ENCODE results near the gene ANO3.

Gene ANO3

DNA sequence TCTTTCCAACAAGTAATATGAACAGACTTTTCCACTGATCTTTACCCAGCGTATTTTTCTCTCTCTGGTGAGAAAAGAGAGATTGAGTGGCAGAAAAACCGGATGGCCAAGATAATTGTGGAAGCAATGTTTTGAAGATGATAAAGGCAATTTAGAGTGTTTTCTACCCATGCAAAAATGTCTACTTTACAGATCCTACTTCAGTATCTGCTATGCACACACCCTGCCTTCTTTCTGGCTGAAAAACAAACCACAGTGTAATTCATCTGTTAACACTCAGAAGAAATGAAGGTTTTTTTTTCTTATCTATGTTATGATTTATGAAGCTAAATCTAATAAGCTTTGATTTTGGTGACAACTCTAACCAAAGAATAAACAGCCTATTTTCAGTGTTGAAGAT, 333.1 kb downstream of the ANO3 start:
- no peaks in the 10 kb centered on the region for H3K36me3 ChIP-seq (ENCODE audit: insufficient read depth, low read length)
- no peak overlapping the region for H3K4me3 ChIP-seq (ENCODE audit: low read depth, low read length)
- no peak overlapping the region for H3K27ac ChIP-seq (ENCODE audit: low read depth, low read length)
- no peaks in the 10 kb centered on the region for H3K79me2 ChIP-seq (ENCODE audit: control insufficient read depth, insufficient read depth, low read length, unreplicated experiment)
- no peak overlapping the region for H2AFZ ChIP-seq (ENCODE audit: low read length, unreplicated experiment)
- no peaks in the 10 kb centered on the region for H3K4me1 ChIP-seq (ENCODE audit: control insufficient read depth, insufficient read depth, low read length, unreplicated experiment)
- H3K27me3 ChIP-seq (ENCODE audit: insufficient read depth, low read length): no peaks in the 10 kb centered on the region

DNA sequence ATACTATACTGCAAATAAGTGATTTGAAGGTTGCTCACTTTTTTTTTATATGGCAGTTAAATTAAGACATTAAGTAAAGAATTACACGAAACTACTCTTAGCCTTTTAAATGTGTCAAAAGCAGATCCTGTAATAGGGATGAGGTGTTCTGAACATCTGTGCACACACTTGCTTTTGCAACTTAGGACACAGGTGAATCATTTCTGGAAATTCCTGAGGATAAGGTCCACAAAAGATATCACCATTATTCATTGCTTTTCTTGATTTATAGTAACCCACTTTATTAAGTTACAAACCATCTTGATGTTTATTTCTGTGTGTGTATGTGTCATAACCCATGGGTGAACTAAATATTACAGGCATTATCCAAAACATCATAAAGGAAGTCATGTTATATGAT, 334.0 kb downstream of the ANO3 start:
- H3K36me3 ChIP-seq (ENCODE audit: insufficient read depth, low read length): no peaks in the 10 kb centered on the region
- no peaks in the 10 kb centered on the region for H3K79me2 ChIP-seq (ENCODE audit: control insufficient read depth, insufficient read depth, low read length, unreplicated experiment)
- no peak overlapping the region for H3K27ac ChIP-seq (ENCODE audit: low read depth, low read length)
- no peak overlapping the region for H2AFZ ChIP-seq (ENCODE audit: low read length, unreplicated experiment)
- no peak overlapping the region for H3K4me3 ChIP-seq (ENCODE audit: low read depth, low read length)
- no peaks in the 10 kb centered on the region for H3K4me1 ChIP-seq (ENCODE audit: control insufficient read depth, insufficient read depth, low read length, unreplicated experiment)
- no peaks in the 10 kb centered on the region for H3K27me3 ChIP-seq (ENCODE audit: insufficient read depth, low read length)

GRCh38 chr11:26675233-26675928, 343.5 kb downstream of the ANO3 start:
- H3K27me3 ChIP-seq (ENCODE audit: insufficient read depth, low read length): no peaks in the 10 kb centered on the region
- H3K4me3 ChIP-seq (ENCODE audit: low read depth, low read length): peak overlapping the region; percentile 52; the same call in 1 of the 2 replicates
- H2AFZ ChIP-seq (ENCODE audit: low read length, unreplicated experiment): peak overlapping the region; percentile 96

DNA sequence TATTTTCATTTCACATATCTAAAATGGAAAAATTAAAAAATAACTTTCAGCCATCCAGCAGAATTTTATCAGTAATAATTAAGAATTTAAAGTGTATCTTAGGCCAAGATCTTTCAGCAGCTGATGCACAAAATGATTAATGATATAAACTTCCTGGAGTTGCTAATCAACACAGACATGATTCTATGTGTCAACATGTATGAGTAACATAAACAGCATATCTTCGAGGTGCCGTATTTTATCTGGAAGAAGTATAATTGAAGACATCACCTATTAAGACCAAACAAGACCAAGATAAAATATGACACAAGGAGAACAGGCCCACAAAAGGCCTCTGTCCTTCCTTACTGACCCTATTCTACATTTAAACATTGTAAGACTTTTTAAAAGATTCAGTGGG, 344.7 kb downstream of the ANO3 start:
- peaks cover 6% of the 10 kb centered on the region for H3K4me1 ChIP-seq (ENCODE audit: control insufficient read depth, insufficient read depth, low read length, unreplicated experiment)
- no peaks in the 10 kb centered on the region for H3K27me3 ChIP-seq (ENCODE audit: insufficient read depth, low read length)
- H3K79me2 ChIP-seq (ENCODE audit: control insufficient read depth, insufficient read depth, low read length, unreplicated experiment): no peaks in the 10 kb centered on the region
- no peak overlapping the region for H3K27ac ChIP-seq (ENCODE audit: low read depth, low read length)
- H3K4me3 ChIP-seq (ENCODE audit: low read depth, low read length): no peak overlapping the region
- H3K36me3 ChIP-seq (ENCODE audit: insufficient read depth, low read length): no peaks in the 10 kb centered on the region
- no peak overlapping the region for H2AFZ ChIP-seq (ENCODE audit: low read length, unreplicated experiment)

More at GRCh38 chr11:26675233-26675928, 343.5 kb downstream of the ANO3 start:
- Histone ChIP-seq H3K79me2 (ENCODE audit: control insufficient read depth, insufficient read depth, low read length, unreplicated experiment) (no peaks in the 10 kb centered on the region), H3K27ac (ENCODE audit: low read depth, low read length) (no peak overlapping the region), H3K4me1 (ENCODE audit: control insufficient read depth, insufficient read depth, low read length, unreplicated experiment) (peaks cover 6% of the 10 kb centered on the region), H3K36me3 (ENCODE audit: insufficient read depth, low read length) (no peaks in the 10 kb centered on the region)

- Histone ChIP-seq H3K27ac (ENCODE audit: low read depth, low read length) (no peak overlapping the region), H3K27me3 (ENCODE audit: insufficient read depth, low read length) (no peaks in the 10 kb centered on the region), H3K4me3 (ENCODE audit: low read depth, low read length) (no peak overlapping the region), H3K4me1 (ENCODE audit: control insufficient read depth, insufficient read depth, low read length, unreplicated experiment) (peaks cover 6% of the 10 kb centered on the region), H2AFZ (ENCODE audit: low read length, unreplicated experiment) (no peak overlapping the region), H3K36me3 (ENCODE audit: insufficient read depth, low read length) (no peaks in the 10 kb centered on the region), H3K79me2 (ENCODE audit: control insufficient read depth, insufficient read depth, low read length, unreplicated experiment) (no peaks in the 10 kb centered on the region)
These were observed 345.6 kb downstream of the ANO3 start for GRCh38 chr11:26677566-26677965.

- H3K4me3 ChIP-seq (ENCODE audit: low read depth, low read length): no peak overlapping the region
- H3K27me3 ChIP-seq (ENCODE audit: insufficient read depth, low read length): no peaks in the 10 kb centered on the region
- no peak overlapping the region for H2AFZ ChIP-seq (ENCODE audit: low read length, unreplicated experiment)
- H3K79me2 ChIP-seq (ENCODE audit: control insufficient read depth, insufficient read depth, low read length, unreplicated experiment): no peaks in the 10 kb centered on the region
- no peak overlapping the region for H3K27ac ChIP-seq (ENCODE audit: low read depth, low read length)
- no peaks in the 10 kb centered on the region for H3K36me3 ChIP-seq (ENCODE audit: insufficient read depth, low read length)
- H3K4me1 ChIP-seq (ENCODE audit: control insufficient read depth, insufficient read depth, low read length, unreplicated experiment): no peaks in the 10 kb centered on the region
These were observed 355.4 kb downstream of the ANO3 start for GRCh38 chr11:26687351-26687750.

GRCh38 chr11:26688701-26689100, 356.8 kb downstream of the ANO3 start:
- H3K4me1 ChIP-seq (ENCODE audit: control insufficient read depth, insufficient read depth, low read length, unreplicated experiment): no peaks in the 10 kb centered on the region
- no peak overlapping the region for H2AFZ ChIP-seq (ENCODE audit: low read length, unreplicated experiment)
- H3K79me2 ChIP-seq (ENCODE audit: control insufficient read depth, insufficient read depth, low read length, unreplicated experiment): no peaks in the 10 kb centered on the region
- no peaks in the 10 kb centered on the region for H3K27me3 ChIP-seq (ENCODE audit: insufficient read depth, low read length)
- no peak overlapping the region for H3K27ac ChIP-seq (ENCODE audit: low read depth, low read length)
- H3K4me3 ChIP-seq (ENCODE audit: low read depth, low read length): no peak overlapping the region
- H3K36me3 ChIP-seq (ENCODE audit: insufficient read depth, low read length): no peaks in the 10 kb centered on the region

DNA sequence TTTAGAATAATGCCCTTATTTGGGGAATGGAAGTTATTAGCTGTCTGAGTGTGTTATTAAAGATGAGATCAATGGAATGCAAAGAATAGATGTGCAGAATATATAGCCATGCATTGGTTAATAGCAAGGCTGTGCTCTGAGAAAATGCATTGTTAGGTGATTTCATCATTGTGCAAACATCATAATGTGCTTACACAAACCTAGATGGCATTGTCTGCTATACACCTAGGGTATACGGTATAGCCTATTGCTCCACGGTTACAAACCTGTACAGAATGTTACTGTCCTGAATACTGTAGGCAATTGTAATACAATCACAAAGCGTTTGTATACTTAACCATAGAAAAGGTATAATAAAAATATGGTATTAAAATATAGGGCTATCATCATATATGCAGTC, 364.4 kb downstream of the ANO3 start:
- no peaks in the 10 kb centered on the region for H3K27me3 ChIP-seq (ENCODE audit: insufficient read depth, low read length)
- no peaks in the 10 kb centered on the region for H3K79me2 ChIP-seq (ENCODE audit: control insufficient read depth, insufficient read depth, low read length, unreplicated experiment)
- no peak overlapping the region for H3K27ac ChIP-seq (ENCODE audit: low read depth, low read length)
- no peaks in the 10 kb centered on the region for H3K4me1 ChIP-seq (ENCODE audit: control insufficient read depth, insufficient read depth, low read length, unreplicated experiment)
- H2AFZ ChIP-seq (ENCODE audit: low read length, unreplicated experiment): no peak overlapping the region
- H3K36me3 ChIP-seq (ENCODE audit: insufficient read depth, low read length): no peaks in the 10 kb centered on the region
- H3K4me3 ChIP-seq (ENCODE audit: low read depth, low read length): no peak overlapping the region

- no peak overlapping the region for H2AFZ ChIP-seq (ENCODE audit: low read length, unreplicated experiment)
- H3K79me2 ChIP-seq (ENCODE audit: control insufficient read depth, insufficient read depth, low read length, unreplicated experiment): no peaks in the 10 kb centered on the region
- H3K27me3 ChIP-seq (ENCODE audit: insufficient read depth, low read length): no peaks in the 10 kb centered on the region
- no peaks in the 10 kb centered on the region for H3K36me3 ChIP-seq (ENCODE audit: insufficient read depth, low read length)
- H3K4me1 ChIP-seq (ENCODE audit: control insufficient read depth, insufficient read depth, low read length, unreplicated experiment): no peaks in the 10 kb centered on the region
- no peak overlapping the region for H3K4me3 ChIP-seq (ENCODE audit: low read depth, low read length)
- H3K27ac ChIP-seq (ENCODE audit: low read depth, low read length): no peak overlapping the region
These were observed 366.3 kb downstream of the ANO3 start for GRCh38 chr11:26698224-26698623.

DNA sequence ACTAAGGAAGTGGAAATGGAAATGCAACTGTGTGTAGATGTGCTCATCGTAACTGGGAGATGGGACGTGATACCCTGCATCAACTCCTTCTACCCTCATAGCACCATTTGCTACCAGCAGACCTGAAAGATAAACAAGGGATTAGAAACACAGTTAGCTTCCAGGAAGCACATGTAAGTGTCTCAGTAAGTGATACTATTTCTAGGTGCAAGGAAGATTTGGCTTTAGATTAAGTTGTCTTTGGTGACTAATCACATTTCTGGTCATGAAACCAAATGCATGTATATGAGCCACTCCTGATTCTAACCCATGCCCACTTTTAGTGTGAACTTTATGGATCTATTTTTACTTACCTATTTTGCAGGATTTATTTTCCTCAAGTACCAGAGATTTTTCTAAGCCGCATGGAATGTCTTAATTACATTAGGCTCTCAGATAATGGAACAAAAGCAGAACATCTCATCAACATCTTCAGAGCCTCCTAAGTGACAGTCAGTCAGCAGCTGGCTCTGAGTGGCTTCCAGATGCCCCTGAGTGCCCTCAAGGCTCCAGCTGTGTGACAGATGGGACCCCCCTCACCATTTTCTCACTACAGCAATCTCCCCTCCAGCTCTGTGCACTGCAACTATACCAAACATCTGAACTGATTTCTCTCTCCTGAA, 368.8 kb downstream of the ANO3 start:
- H3K27ac ChIP-seq (ENCODE audit: low read depth, low read length): no peak overlapping the region
- H3K36me3 ChIP-seq (ENCODE audit: insufficient read depth, low read length): no peaks in the 10 kb centered on the region
- no peaks in the 10 kb centered on the region for H3K27me3 ChIP-seq (ENCODE audit: insufficient read depth, low read length)
- H3K79me2 ChIP-seq (ENCODE audit: control insufficient read depth, insufficient read depth, low read length, unreplicated experiment): no peaks in the 10 kb centered on the region
- H2AFZ ChIP-seq (ENCODE audit: low read length, unreplicated experiment): no peak overlapping the region
- H3K4me3 ChIP-seq (ENCODE audit: low read depth, low read length): no peak overlapping the region
- H3K4me1 ChIP-seq (ENCODE audit: control insufficient read depth, insufficient read depth, low read length, unreplicated experiment): no peaks in the 10 kb centered on the region

DNA sequence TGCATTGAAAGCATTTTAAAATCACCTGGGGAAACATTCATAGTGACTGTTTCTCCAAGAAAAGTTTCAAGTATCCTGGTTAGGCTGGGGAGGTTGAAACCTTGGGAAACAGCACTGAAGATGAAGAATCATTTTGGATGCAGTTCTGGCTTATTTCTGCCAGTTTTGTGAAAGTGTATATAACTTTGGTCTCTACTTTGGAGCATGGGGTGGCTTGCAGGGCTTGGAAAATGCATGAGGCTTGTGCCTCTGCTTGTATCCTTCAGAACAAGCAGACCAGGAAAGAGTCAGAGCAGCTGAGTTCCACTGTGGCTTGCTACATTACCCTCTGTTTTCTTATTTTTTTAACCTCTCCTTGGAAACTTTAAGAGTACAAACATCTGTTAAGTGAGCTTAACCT, 370.5 kb downstream of the ANO3 start:
- Histone ChIP-seq H3K36me3 (ENCODE audit: insufficient read depth, low read length) (no peaks in the 10 kb centered on the region), H3K4me3 (ENCODE audit: low read depth, low read length) (no peak overlapping the region), H3K27ac (ENCODE audit: low read depth, low read length) (no peak overlapping the region), H2AFZ (ENCODE audit: low read length, unreplicated experiment) (no peak overlapping the region), H3K4me1 (ENCODE audit: control insufficient read depth, insufficient read depth, low read length, unreplicated experiment) (no peaks in the 10 kb centered on the region), H3K27me3 (ENCODE audit: insufficient read depth, low read length) (no peaks in the 10 kb centered on the region), H3K79me2 (ENCODE audit: control insufficient read depth, insufficient read depth, low read length, unreplicated experiment) (no peaks in the 10 kb centered on the region)

Measured in ACC112 (cell line).